Fibroblast of lung (primary cell): ENCODE measurements around the gene GRM8.

Experiments
- CTCF ChIP-seq, 2 donors: IDR thresholded peaks in 1 of 2; conservative IDR thresholded peaks in 1 of 2; 1 replicate in 1 of 2; 2 replicates in 1 of 2; pipeline ENCODE4 v1.5.1; 2011 to 2012; ENCODE audit warnings: low read length in 2 of 2, control low read depth in 1 of 2, inconsistent platforms in 1 of 2, low read depth in 1 of 2, mild to moderate bottlenecking in 1 of 2
- EZH2 ChIP-seq: IDR thresholded peaks from 2 replicates; pipeline ENCODE4 v1.5.1; 2012; ENCODE audit warnings: low read length, control low read depth, mild to moderate bottlenecking; ENCODE audit errors: missing control alignments

- TF ChIP-seq EZH2 (no peak), CTCF (conservative IDR thresholded peaks at IDR 0.05 in 1 of 2, IDR thresholded peaks at IDR 0.05 in 1 of 2; ENCODE audit: low read depth in 1 of 2, low read length in 2 of 2) (no peak)
Measured at GRCh38 chr7:126792521-126792920, 460.2 kb downstream of the GRM8 start.
